GM18519 (cell line): ENCODE measurements around the gene GJB1.

ENCODE experiments used
- ATAC-seq: cut with Tn5 transposase; IDR thresholded peaks from one replicate; pipeline ENCODE4 v1.9.1; 2021; ENCODE audit warnings: mild to moderate bottlenecking, moderate library complexity; ENCODE audit not compliant: unreplicated experiment, low FRiP score

The GJB1 gene

DNA sequence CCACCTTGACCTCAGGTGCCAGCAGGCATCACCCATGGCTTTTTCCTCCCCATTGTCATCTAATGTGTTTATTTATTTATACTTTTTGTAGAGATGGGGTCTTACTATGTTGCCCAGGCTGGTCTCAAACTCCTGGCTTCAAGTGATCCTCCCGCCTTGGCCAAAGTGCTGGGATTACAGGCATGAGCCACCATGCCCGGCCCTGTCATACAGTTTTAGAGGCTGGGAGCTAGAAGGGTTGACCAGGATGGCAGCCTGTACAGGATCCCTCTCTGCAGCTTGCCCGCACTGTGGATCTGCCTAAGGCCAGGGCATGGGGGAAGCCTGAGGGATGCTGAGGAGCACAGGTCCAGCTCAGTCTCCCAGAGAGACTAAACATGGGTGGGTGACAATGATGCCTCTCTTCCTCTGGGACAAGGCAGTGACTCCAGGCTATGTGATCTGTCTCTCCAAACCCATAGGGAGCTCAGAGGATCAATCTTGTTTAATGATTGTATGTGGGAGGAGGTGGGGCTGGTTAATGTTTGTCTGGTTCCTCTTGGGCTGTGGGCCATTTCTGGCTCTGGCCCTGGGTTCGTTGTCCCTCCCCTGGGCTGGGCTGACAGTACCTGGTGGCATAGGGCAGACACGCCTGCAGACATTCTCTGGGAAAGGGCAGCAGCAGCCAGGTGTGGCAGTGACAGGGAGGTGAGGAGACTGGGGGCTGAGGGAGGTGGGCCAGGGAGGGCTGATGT lies 8.3 kb upstream of the GJB1 start:
- ATAC-seq, result no peak

DNA sequence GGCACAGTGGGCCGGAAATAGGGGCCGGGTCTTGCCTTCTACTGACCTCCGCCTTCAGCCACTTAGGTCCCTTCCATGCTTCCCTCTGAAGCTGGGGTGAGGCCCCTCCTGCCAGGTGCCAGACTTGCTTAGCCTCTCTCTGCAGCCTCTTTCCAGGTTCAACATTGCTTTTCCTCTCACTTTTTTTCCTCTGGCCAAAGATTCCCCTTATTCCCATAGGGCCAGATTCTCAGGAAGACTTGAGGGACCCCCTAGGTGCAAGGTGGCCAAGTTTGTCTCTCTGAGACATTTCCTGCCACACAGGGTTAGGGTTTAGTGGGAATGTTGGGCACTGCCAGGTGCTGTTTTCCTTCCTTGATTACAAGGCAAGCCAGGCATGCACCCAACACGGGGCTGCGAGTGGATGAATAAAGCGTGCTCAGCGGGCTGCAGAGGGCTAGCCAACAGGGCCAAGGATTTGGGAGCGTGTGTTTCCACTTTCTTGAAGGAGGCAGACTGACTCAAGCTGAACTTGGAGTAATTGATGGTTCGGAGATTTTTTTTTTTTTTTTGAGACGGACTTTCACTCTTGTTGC lies 7.6 kb upstream of the GJB1 start:
- no peak for ATAC-seq

DNA sequence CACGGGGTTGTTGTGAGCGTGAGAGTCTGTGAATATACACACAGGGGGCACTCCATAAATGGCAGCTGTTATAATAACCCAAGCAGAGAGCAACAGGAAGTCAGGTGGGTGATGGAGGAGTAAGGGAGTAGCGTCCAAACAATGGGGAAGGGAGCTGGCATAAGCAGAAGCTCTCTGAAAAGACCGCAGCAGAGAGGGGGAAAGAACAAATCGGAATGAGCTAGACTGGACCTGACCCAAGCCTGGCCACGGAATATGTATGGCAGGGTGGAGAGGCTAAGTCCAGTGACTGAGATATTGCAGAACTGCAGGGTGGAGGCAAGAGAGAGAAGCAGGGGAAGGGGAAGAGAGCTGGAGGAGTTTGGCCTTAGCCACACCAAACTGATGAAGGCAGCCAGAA lies 6.5 kb upstream of the GJB1 start:
- no peak for ATAC-seq

DNA sequence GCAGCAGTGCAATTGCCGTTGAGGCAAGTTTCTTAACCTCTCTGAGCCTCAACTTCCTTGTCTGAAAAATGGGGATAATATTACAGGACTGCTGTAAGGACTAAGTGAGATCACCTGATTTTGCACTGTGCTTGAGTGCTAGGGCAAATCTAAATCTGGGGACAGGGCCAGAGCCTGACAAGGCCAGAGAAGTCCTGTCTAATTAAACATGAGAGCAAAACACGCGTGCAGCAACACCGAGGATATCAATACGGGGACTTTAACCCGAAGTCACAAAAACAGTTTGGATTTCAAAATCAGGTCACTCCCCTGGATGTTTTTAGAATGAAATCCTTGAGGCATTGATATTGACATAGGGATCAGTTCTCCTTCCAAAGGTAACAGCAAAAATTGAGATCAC lies 5.7 kb upstream of the GJB1 start:
- ATAC-seq, result no peak

DNA sequence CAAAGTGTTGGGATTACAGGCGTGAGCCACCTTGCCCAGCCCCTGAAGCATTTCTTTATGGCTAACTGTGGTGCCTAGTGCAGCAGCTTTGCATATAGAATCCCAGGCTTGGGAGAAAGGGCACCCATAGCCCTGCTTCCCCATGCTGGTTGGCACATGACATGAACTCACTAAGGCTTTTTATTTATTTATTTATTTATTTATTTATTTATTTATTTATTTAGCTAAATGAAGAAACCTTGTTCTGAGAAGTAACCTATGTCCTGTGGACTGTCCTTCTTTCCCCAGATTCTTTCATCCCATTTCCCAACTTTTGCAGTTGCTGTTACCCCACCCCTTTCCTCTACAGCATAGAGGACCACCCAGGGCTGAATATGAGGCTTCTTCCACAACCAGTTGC lies 1.9 kb upstream of the GJB1 start:
- no peak for ATAC-seq

DNA sequence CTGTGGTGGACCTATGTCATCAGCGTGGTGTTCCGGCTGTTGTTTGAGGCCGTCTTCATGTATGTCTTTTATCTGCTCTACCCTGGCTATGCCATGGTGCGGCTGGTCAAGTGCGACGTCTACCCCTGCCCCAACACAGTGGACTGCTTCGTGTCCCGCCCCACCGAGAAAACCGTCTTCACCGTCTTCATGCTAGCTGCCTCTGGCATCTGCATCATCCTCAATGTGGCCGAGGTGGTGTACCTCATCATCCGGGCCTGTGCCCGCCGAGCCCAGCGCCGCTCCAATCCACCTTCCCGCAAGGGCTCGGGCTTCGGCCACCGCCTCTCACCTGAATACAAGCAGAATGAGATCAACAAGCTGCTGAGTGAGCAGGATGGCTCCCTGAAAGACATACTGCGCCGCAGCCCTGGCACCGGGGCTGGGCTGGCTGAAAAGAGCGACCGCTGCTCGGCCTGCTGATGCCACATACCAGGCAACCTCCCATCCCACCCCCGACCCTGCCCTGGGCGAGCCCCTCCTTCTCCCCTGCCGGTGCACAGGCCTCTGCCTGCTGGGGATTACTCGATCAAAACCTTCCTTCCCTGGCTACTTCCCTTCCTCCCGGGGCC lies 1.2 kb downstream of the GJB1 start:
- no peak for ATAC-seq

DNA sequence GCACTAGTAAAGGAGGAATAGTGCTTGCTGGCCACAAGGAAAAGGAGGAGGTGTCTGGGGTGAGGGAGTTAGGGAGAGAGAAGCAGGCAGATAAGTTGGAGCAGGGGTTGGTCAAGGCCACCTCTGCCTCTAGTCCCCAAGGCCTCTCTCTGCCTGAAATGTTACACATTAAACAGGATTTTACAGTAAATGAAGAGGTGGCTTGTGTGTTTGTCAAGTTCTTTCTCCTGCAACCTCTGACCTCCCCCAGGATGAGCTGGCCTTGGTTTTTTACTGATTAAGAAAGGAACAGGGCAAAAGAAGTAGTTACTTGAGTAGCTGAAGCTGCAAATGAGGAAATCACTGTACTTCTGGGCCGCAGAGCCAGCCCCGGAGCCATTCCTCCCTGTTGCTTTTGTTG lies 2.0 kb downstream of the GJB1 start:
- ATAC-seq, result no peak

DNA sequence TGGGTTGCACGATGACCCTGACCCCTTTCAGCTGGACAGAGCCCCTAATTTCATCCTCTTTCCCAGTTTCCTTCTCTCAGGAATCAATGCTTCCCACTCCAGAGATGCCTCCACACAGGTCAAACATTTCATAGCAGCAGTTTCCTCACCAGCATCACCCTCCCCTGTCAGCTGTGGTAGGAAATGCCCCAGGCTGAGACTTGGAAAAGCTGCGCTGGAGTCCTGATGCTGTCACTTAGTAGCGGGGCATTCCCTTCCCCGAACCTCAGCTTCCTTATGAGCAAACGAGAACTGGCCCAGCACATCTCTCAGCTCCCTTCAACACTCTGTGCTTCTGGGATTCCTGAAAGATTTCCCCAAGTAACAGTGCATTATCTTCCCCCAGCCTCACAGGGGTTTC lies 2.7 kb downstream of the GJB1 start:
- no peak for ATAC-seq

DNA sequence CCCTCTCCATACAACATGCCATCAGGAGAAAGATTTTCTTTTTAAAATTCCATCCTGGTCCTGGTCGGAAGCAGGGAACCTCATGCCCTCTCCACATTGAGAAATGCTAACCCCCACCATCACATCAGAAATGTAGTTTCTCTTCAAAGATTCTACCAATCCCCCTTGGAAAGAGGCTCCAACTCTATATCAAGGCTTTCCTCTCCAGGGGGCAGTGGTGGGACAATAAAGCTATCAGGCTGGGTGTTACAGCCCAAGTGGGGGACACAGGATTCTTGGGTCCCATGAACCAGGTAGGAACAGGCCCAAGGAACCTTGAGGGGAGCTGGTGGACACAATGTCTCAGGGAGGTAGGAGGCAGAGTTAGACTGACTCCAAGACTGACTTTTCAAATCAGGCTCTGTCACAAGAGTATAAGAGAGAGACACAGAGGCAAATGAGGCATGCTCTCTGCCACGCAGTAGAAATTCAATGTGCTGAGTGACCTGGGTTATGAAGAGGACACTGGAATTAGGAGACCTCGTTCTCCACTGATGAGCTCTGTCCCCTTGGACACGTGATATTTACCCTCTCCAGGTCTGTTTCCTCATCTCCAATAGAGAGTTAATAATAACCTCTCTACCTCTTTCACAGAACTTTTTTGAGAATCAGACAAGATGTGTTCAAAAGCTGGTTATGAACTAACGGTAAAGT lies 4.5 kb downstream of the GJB1 start:
- ATAC-seq, result no peak

DNA sequence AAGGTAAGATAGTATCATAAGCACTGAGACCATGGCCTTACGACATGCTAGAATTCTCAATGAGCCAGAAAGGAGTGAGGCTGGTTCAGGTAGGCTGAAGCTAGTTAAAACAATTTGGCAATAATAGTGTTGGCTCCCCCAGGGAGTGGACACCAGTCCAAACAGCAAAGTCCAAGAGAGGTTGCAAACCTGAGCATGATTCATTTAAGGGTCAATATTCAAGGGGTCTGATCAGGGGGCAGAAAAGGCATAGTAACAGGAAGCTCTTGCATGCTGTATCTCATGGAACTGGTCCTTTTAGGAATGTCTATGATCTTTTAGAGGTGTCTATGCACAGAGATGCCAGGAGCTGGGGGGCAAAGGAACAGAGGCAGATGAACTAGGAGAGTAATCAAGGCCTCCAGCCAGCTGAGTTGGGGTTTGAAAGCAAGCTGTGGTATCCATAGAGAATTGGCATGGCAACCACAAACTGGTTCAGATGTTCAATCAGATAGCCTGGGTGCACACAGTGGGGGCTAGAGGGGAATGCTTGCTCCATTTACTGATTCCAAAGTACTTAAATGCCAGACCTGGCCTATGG lies 5.1 kb downstream of the GJB1 start:
- ATAC-seq, result no peak

DNA sequence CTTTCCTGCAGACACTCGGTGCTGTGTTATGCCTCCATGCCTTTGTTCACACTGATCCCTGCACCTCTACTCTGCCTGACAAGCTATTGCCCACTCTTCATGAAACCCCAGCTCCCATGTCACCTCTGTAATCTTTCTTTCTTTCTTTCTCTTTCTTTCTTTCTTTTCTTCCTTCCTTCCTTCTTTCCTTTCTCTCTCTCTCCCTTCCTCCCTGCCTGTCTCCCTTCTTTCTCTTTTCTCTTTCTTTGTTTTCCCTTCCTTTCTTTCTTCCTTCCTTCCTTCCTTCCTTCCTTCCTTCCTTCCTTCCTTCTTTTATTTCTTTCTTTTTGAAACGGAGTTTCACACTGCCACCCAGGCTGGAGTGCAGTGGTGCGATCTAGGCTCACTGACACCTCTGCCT lies 12.5 kb downstream of the GJB1 start:
- no peak for ATAC-seq

DNA sequence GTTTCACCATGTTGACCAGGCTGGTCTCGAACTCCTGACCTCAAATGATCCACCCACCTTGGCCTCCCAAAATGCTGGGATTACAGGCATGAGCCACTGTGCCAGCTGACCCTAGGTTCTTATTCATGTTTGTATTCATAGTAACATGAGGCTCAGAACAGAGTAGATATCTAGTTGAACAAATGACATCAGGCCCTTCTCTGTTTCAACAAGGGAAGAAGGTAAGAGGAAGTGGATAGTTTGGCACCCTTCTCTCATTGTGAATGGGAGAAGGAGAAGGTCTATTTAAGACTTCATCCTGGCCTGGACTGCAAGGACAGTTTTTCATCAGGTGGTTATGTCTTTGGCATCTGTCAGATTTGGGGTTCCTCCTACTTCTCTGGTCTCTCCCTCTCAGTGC lies 13.8 kb downstream of the GJB1 start:
- ATAC-seq, result no peak

DNA sequence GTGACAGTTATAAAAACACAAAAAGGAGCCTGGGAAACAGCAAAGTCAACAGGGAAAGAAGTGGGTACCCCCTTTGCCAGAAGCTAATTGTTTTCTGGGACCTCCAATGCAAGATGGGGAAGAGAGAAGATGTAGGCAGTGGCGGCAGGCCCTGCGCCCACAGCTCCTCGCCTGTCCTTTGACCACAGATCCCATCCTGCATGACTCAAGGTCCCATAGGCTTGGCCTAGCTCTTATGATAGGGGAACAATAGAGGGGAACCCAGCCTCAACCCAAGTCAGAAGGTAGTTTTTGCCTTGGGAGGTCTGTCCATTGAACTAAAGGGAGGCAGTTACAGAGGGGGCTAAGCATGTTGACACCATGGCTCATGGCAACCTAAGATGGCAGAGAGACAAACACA lies 16.8 kb downstream of the GJB1 start:
- no peak for ATAC-seq

DNA sequence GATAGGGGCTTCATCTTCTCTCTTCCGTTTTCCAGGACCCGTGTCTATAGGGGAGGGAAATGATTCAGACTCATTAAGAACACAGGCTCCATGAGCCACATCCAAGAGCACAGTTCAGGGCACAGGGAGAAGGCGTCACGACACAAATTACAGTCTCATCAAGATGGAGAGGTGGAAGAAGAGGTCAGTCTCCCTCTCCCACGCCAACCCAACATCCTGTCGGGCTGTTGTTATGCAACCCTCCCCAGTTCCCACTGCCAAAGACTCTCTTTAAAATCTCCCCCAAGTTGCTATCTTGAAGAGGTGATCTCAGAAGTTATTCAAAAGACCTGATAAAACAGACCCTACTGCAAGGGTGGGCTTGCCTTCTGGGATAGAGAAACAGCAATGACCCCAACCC lies 18.3 kb downstream of the GJB1 start:
- no peak for ATAC-seq

DNA sequence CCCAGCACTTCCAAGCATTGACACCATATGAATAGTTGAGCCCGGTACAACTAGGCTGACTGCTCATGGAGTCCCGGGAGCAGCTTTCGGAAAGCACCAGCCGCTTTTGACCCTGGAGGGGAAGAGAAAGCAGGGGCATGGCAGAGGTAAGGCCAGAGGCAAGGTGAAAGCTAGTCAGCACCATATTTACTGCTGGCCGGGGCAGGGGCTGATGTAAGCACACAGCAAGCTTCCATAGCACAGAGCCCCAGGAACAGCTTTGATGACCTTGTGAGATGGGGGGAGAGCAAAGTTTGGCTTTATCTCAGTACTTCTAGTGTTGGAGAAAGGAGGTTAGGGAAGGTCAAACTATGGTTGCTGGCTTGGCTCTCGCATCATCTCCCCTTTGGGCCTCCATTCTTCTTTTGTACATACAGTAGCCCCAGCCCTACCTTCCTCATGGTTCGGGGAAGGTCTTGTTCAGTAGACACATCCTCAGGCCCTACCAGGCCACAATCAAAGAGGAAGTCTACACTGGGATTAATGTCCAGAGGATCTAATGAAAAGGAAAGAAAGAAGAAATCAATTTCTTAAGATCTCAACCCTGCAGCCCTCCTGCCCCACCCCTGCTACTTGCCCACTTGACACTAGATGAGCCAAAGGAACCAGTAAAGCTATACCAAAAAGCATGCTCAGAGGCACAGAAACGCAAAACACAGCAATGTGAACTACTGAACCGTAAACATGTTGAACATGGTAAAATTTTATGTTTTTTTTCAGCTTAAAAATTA lies 21.5 kb downstream of the GJB1 start:
- ATAC-seq, result no peak

DNA sequence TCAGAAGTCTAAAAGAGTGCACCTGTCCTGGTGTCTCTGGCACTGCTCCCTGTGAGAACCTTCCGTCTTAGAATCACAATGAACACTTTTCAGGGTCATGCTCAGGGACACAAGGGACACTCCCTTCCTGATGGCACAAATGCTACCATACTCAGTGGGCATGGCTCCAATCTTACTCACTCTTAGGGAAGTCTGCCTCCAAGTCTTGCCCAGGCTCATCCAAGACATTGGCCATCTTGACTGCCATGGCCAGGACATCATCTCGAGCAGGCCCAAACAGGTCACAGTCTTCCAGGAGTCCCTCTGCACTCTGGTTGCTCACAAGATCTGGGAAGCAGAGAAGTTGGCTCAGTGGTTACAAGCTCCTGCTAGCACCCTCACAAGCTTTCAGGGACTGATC lies 22.1 kb downstream of the GJB1 start:
- ATAC-seq, result no peak

DNA sequence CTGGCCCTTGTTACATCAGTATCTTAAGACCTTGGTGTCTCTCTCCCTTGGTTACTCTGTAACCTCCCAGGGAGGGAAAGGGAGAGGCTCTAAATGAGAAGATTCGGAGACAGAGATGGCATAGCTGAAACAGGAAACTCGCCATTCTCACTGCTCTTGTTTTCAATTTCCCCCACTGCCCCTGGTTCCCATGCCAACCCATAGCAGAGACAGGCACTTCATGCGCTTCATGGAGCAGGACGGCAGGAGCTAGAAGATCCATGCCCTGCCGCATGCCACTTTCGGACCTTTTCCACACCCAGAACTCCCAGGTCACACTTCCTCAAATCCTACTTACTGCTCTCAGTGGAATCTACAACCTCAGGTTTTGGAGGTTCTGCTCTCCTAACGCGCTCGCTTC lies 27.8 kb downstream of the GJB1 start:
- ATAC-seq, result no peak

DNA sequence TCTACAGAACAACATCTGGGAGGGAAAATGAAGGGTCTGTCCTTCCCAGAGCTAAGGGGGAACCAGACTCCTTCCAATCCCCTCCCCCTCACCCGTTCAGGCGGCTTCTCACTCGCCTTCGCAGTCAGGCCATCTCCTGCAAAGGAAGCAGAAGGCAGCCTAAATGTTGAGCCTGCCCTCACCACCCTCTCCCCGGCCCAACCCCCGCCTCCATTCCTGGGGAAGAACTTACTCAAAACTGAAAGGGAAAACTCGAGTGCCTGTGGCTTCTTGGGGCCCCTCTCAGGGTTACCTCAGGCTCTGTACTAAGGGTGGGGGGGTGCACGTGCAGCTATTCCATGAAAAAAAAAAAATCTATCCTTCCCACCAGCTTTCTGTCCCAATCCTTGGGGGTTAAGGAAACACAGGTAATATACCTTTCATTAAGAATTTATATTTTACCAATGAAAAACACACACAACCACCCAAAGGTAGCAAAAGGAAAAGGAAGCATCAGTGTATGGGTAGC lies 28.5 kb downstream of the GJB1 start:
- no peak for ATAC-seq

DNA sequence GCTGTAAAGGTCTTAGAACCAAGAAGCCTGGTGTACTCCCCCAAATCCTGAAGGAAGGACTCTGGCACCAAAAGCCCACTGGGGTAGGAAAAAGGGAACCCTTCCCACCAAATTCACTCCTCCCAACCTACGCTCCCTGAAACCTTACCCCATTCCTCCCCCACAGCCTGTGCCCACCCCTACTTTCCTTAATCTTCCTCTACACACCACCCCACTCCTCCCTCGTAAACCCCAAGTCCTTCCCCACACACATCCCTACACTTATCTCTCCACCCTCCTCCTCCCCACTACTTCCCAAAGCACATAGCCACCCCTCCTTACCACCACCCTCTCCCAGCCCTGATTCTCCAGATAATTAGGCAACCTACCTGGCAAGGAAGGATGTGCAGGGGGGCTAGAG lies 29.2 kb downstream of the GJB1 start:
- ATAC-seq, result no peak
